ENCODE results near the gene DHRS9.

GRCh38 chr2:169139145-169139544 lies 69.8 kb downstream of the DHRS9 start:
- TF ChIP-seq, protein P1, sequence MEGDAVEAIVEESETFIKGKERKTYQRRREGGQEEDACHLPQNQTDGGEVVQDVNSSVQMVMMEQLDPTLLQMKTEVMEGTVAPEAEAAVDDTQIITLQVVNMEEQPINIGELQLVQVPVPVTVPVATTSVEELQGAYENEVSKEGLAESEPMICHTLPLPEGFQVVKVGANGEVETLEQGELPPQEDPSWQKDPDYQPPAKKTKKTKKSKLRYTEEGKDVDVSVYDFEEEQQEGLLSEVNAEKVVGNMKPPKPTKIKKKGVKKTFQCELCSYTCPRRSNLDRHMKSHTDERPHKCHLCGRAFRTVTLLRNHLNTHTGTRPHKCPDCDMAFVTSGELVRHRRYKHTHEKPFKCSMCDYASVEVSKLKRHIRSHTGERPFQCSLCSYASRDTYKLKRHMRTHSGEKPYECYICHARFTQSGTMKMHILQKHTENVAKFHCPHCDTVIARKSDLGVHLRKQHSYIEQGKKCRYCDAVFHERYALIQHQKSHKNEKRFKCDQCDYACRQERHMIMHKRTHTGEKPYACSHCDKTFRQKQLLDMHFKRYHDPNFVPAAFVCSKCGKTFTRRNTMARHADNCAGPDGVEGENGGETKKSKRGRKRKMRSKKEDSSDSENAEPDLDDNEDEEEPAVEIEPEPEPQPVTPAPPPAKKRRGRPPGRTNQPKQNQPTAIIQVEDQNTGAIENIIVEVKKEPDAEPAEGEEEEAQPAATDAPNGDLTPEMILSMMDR (conservative IDR thresholded peaks at IDR 0.05; ENCODE audit: low read depth, low read length) = no peak
- TF ChIP-seq CHD1 (IDR thresholded peaks at IDR 0.05; ENCODE audit: low read depth, low read length) (no peak), MXI1 (IDR thresholded peaks at IDR 0.05; ENCODE audit: borderline replicate concordance, low read depth, low read length) (no peak), POLR2A (IDR thresholded peaks at IDR 0.05; ENCODE audit: low read depth, low read length) (no peak), NFE2L2 (IDR thresholded peaks at IDR 0.05; ENCODE audit: low read depth, low read length) (no peak), CEBPB (IDR thresholded peaks at IDR 0.05; ENCODE audit: low read depth, low read length) (no peak), BHLHE40 (IDR thresholded peaks at IDR 0.05; ENCODE audit: low read depth, low read length) (no peak), FOS (IDR thresholded peaks at IDR 0.05; ENCODE audit: low read depth, low read length) (no peak), RFX5 (IDR thresholded peaks at IDR 0.05; ENCODE audit: low read depth, low read length) (no peak)
- TF ChIP-seq, protein P2, sequence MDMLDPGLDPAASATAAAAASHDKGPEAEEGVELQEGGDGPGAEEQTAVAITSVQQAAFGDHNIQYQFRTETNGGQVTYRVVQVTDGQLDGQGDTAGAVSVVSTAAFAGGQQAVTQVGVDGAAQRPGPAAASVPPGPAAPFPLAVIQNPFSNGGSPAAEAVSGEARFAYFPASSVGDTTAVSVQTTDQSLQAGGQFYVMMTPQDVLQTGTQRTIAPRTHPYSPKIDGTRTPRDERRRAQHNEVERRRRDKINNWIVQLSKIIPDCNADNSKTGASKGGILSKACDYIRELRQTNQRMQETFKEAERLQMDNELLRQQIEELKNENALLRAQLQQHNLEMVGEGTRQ (IDR thresholded peaks at IDR 0.05; ENCODE audit: low read depth, low read length) = no peak
